Amniotic stem cell (primary cell): ENCODE data around the gene TSSK3.
A peak's percentile ranks its signal among the peaks of the same experiment; 100 is the strongest.

ENCODE experiments used
- DNase-seq: peaks from one replicate; lab custom pipeline; 2025; lab: John Stamatoyannopoulos, UW

The TSSK3 gene

DNA sequence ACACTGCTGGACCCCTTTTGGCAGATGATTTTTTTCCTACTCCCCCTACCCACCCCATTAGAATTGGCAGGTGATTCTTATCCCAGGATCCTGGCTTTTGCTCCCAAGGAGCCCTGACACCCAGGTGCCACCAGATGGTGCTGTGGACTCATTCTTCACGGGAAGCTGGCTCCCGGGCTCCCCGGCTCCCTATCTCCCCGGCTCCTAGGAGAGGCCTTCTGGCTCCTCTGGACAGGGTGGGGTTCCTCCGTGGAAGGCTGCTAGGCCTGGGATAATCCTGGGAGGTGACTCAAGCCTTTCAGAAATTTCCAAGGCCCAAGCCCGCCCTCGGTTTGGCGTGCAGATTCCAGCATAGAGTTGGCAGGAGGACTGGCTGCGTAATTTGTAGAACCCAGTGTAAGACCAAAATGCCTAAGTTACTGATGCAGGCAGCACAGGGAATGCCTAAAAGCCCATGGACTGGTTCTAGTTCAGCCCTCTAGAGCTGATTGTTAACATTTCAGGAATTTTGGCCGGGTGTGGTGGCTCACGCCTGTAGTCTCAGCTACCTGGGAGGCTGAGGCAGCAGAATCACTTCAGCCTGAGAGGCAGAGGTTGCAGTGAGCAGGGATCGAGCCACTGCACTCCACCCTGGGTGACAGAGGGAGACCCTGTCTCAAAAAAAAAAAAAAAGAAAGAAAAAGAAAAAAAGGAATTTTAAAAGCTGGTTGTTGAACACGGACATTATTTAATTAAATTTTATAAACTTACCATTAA is 38.7 kb downstream of the TSSK3 start:
- peak; percentile 86 for DNase-seq

DNA sequence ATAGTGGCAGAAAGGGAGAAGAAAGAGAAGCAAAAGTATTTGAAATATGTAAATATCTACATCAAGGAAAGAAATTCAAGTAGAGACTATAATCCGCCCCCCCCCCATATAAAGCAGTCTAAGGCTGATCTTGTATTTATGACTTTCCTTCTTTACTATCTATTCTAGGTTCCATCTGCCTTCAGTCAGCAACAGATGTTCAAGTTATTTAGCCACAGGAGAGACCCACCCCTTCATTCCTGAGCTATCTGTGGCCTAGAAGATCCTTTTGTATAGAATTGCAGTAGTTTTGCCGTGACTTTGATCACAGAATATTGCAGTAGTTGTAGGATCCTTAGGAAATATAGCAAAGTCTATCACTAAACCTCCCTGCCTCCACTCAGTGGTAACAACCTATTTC is 42.6 kb downstream of the TSSK3 start:
- no peak for DNase-seq

DNA sequence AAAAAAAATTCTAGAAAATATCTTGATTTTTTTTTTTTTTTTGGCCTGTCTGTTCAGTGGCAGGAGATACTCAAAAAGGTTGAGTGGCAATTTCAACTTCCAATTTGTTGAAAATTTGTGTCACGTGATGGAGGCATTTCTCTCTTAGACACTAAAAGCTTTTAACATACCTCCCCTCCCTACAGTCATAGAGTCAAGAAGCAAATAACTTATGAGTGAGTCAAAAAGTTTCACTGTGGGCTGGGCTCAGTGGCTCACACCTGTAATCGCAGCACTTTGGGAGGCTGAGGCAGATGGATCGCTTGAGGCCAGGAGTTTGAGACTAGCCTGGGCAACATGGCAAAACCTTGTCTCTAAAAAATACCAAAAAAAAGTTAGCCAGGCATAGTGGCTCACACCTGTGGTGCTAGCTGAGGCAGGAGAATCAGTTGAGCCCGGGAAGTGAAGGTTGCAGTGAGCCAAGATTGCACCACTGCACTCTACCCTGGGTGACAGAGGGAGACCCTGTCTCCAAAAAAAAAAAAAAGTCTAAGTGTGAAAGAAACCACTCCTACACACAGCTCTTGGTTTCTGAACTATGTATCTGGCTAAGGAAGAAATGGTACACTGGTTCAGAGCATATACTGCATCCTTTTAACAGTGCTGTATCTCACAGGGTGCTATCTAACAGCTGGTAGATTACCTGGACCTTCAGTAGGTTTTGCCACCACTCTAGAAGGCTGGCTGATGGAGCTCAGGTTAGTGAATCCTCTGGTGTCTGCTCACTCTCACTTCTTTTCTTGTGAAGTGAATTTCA is 43.5 kb downstream of the TSSK3 start:
- DNase-seq: no peak

DNA sequence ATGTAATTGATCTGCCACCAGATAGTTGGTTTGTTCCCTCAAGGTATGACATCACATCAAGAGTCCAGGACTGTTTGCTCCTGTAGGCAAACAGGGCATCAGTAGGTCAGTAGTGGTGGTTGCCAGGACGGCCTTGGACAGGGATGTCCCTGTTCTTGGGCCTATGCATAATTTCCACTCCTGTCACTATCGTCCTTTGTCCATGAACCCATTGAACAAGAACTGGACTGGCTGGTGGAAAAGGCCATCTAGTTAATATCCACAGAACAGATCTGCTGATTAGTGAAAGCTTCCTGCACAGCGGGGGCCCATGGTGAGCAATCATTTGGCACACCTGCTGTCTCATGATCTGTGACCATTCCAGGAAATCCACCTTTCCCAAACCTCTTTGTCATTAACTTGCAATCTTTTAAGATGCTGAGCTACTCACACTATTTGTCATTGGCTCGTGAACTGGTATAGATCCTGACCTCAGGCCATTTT is 44.3 kb downstream of the TSSK3 start:
- DNase-seq: no peak

DNA sequence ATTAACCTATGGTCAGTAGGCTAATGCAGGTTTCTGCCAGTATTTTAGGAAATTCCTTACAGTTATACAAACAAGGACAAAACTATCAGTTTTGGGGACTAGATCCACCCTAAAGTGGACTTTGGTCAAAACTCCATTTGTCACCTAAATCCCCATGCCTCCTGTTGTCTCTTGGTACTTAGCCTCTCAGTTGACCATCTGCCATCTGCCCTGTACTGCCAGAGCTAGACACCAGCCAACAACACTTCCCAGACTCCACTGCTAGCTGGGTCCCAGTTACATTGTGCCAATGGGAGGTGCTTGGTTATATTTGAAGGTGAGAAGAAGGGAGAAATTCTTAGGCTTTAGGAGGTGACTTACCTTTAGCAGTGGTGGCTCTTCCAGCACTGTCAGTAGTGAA is 48.9 kb downstream of the TSSK3 start:
- no peak for DNase-seq

DNA sequence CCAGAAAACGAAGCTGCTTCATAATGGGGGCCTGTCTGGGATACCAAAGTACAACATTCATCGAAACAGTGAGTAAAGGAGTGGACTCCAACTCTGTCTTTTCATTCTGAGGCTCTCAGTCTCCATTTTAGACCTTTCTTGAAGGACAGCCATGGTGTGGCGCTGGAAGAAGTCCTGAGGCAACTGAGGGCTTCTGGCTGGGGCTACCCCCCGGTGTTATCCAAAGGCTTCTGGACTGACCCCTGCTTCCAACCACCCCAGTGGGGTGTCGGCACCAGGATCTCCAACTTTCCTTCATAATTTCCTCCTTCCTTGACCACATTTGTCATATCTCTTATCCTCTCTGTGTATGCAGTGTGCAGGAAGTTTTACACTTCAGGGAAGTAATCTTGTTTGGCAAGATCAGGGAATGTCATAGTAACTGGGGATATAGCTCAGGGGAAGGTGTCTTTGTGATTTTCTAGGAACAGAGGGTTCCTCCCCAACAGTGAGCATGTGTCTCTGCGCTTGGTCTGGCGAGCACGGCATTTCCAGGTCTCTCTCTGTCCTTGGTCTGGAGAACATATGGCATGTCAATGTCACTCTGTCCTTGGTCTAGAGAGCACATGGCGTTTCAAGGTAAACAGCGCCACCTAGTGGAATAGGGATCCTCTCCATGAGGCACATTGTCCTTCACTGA is 51.3 kb downstream of the TSSK3 start:
- DNase-seq: peak; percentile 40
